Neural progenitor cell (in vitro differentiated cells): Measurements from ENCODE around the gene PSMB5. TPM values are rescaled to one million over a fixed set of nuclear protein-coding genes. Genes with fewer than 3 reads are reported as not detected.
A peak's percentile ranks its signal among the peaks of the same experiment; 100 is the strongest.

Source experiments
- DNase-seq: peaks from one replicate; pipeline ENCODE4 v3.0.0-alpha.2; 2016; ENCODE audit warnings: low spot score
- H2AFZ ChIP-seq: fragments of 200-600 bp; sonication (generic); replicated peaks from 2 replicates; pipeline ENCODE4 v1.6.1; 2016; ENCODE audit warnings: antibody characterized with exemption
- H3F3A ChIP-seq: fragments of 200-600 bp; sonication (generic); 2 replicates; pipeline ENCODE4 v1.6.1; 2016; ENCODE audit warnings: antibody characterized with exemption, low read depth
- H3K27ac ChIP-seq: fragments of 200-600 bp; sonication (generic); 2 replicates; pipeline ENCODE4 v1.5.1; 2016; ENCODE audit warnings: mild to moderate bottlenecking
- H3K27me3 ChIP-seq: fragments of 200-600 bp; sonication (generic); 2 replicates; pipeline ENCODE4 v1.6.1; 2016; ENCODE audit warnings: mild to moderate bottlenecking, moderate library complexity
- H3K36me3 ChIP-seq: fragments of 200-600 bp; sonication (generic); 2 replicates; pipeline ENCODE4 v1.5.1; 2016
- H3K4me1 ChIP-seq: fragments of 200-600 bp; sonication (generic); 2 replicates; pipeline ENCODE4 v1.6.1; 2016; ENCODE audit warnings: mixed run types
- H3K4me2 ChIP-seq: fragments of 200-600 bp; sonication (generic); 2 replicates; pipeline ENCODE4 v1.6.1; 2016
- H3K4me3 ChIP-seq: fragments of 200-600 bp; sonication (generic); 2 replicates; pipeline ENCODE4 v1.5.1; 2016
- H3K79me2 ChIP-seq: fragments of 200-600 bp; sonication (generic); 2 replicates; pipeline ENCODE4 v1.6.1; 2016; ENCODE audit warnings: low read depth
- H3K9ac ChIP-seq: fragments of 200-600 bp; sonication (generic); 2 replicates; pipeline ENCODE4 v1.6.1; 2016
- H3K9me3 ChIP-seq: fragments of 200-600 bp; sonication (generic); 2 replicates; pipeline ENCODE4 v1.5.1; 2016; ENCODE audit warnings: low read depth
- H4K20me1 ChIP-seq: fragments of 200-600 bp; sonication (generic); 2 replicates; pipeline ENCODE4 v1.6.1; 2016; ENCODE audit warnings: low read depth
- H3K27ac Mint-ChIP-seq: 3 replicates; pipeline ENCODE4 v1.8.0; 2021; ENCODE audit warnings: mixed read lengths
- H3K27me3 Mint-ChIP-seq: 2 replicates; pipeline ENCODE4 v1.8.0; 2022; ENCODE audit warnings: low read depth, mild to moderate bottlenecking, inconsistent platforms, moderate library complexity, mixed read lengths; ENCODE audit not compliant: insufficient read depth
- H3K36me3 Mint-ChIP-seq: 3 replicates; pipeline ENCODE4 v1.8.0; 2021; ENCODE audit warnings: mixed read lengths
- H3K4me1 Mint-ChIP-seq: 3 replicates; pipeline ENCODE4 v1.8.0; 2021; ENCODE audit warnings: mixed read lengths
- H3K4me3 Mint-ChIP-seq: 3 replicates; pipeline ENCODE4 v1.8.0; 2021; ENCODE audit warnings: mild to moderate bottlenecking, moderate library complexity, mixed read lengths
- H3K9me3 Mint-ChIP-seq: 3 replicates; pipeline ENCODE4 v1.8.0; 2020; ENCODE audit warnings: mixed read lengths
- EZH2 ChIP-seq: fragments of 200-600 bp; sonication (generic); IDR thresholded peaks from 2 replicates; pipeline ENCODE4 v1.6.1; 2017; ENCODE audit warnings: antibody characterized with exemption, mild to moderate bottlenecking, moderate library complexity
- EZH2phosphoT487 ChIP-seq: fragments of 200-600 bp; sonication (generic); IDR thresholded peaks from 2 replicates; pipeline ENCODE4 v1.6.1; 2017; ENCODE audit warnings: antibody characterized with exemption
- total RNA-seq: library from RNA; depleted of rRNA; stranded (reverse); fragments of >200 nt; gene quantifications from 2 replicates; pipeline ENCODE4 v1.2.3, GENCODE V29; 2015; ENCODE audit warnings: low replicate concordance
- TF ChIP-seq, protein P1 (sequence below): fragments of 200-600 bp; sonication (generic); IDR thresholded peaks from 2 replicates; pipeline ENCODE4 v1.5.1; 2017; ENCODE audit warnings: antibody characterized with exemption, mild to moderate bottlenecking

The PSMB5 gene
- total RNA-seq, 1 donor from 2014 or later, result 154 TPM

DNA sequence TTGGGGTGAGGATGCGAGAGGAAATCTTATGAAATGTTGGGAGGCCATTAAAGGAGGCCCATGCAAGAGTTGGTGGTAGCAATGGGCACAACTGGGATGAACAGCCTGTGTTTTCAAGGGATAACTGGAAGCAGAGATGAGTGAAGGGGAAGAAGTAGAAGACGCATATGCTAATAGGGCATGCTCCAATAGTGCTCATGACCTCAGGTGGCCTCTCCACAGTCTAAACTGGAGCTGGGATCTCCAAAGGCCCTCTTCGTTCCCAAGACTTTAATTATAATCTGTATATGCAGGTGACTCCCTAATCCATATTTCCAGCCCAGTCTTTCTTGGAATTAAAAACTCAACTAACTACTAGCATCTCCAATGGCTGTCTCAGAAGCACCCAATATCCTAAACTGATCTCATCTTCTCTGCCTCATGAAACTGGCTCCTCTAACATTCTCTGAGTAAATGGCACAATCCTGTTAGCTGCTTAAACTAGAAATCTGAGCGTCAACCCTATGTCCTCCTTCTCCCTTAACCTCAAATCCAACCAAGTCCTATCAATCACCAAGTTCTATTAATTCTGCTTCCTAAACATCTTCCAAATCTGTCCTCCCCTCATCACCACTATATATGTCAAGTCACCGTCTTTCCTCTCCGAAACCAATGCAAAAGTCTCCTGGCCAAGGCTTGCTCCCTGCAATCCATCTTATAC, 49.6 kb downstream of the PSMB5 start:
- H4K20me1 ChIP-seq, result peaks cover 25% of the 10 kb centered on the region
- TF ChIP-seq EZH2 (no peak), EZH2phosphoT487 (no peak)
- TF ChIP-seq, protein P1, sequence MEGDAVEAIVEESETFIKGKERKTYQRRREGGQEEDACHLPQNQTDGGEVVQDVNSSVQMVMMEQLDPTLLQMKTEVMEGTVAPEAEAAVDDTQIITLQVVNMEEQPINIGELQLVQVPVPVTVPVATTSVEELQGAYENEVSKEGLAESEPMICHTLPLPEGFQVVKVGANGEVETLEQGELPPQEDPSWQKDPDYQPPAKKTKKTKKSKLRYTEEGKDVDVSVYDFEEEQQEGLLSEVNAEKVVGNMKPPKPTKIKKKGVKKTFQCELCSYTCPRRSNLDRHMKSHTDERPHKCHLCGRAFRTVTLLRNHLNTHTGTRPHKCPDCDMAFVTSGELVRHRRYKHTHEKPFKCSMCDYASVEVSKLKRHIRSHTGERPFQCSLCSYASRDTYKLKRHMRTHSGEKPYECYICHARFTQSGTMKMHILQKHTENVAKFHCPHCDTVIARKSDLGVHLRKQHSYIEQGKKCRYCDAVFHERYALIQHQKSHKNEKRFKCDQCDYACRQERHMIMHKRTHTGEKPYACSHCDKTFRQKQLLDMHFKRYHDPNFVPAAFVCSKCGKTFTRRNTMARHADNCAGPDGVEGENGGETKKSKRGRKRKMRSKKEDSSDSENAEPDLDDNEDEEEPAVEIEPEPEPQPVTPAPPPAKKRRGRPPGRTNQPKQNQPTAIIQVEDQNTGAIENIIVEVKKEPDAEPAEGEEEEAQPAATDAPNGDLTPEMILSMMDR, result no peak
- no peak overlapping the region for H3K4me3 ChIP-seq
- no peaks in the 10 kb centered on the region for H3K36me3 ChIP-seq
- no peak overlapping the region for H2AFZ ChIP-seq
- H3K4me1 Mint-ChIP-seq, result peaks cover 3% of the 10 kb centered on the region
- H3K27me3 Mint-ChIP-seq, result no peaks in the 10 kb centered on the region
- peaks cover 11% of the 10 kb centered on the region for H3K36me3 Mint-ChIP-seq
- peaks cover 2% of the 10 kb centered on the region for H3K9me3 Mint-ChIP-seq
- peaks cover 48% of the 10 kb centered on the region for H3K79me2 ChIP-seq
- no peak for DNase-seq
- no peaks in the 10 kb centered on the region for H3K9me3 ChIP-seq
- H3K27me3 ChIP-seq, result no peaks in the 10 kb centered on the region
- H3K27ac ChIP-seq, result no peak overlapping the region
- H3F3A ChIP-seq, result peaks cover 40% of the 10 kb centered on the region
- H3K9ac ChIP-seq, result no peak overlapping the region
- H3K4me1 ChIP-seq, result peaks cover under 1% of the 10 kb centered on the region
- H3K4me3 Mint-ChIP-seq, result peak overlapping the region; percentile 1
- no peak overlapping the region for H3K4me2 ChIP-seq
- no peak overlapping the region for H3K27ac Mint-ChIP-seq

DNA sequence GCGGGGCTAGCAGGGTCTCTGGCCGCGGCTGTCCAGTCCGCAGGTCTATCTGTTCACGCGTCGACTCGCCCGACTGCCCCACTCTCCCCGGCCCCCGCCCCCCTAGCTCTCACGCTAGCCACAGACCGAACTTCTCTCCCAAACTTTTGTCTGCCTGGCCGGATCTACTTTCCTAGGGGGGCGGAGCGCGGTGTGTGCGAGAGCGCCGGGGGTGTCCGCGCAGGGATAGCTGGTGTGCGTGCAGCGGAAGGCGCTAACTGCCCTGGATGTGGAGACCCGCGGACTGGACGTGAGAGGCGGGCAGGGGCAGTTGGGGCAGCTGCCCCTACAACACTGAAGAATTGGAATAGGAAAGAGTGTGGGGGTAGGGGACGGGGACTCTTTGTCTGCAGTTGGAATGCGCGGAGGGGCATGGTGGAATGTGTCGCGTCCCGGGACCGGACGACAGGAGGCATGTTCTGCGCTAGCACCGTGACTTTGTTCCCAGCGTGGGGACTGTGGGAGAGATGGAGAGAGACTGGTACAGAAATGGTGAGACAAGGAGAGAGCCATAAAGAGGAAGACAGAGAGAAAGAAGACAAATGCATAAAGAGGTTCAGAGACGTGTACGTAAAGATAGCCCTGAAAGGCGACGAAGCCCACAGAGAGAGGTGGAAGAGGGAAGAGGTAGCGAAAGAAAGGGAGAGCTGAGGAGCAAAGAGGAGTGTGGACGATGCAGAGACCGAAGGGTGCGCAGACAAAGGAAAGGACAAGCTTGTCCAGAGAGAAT, 52.0 kb downstream of the PSMB5 start, which contains the start of gene AJUBA:
Gene AJUBA (minus strand): TSS at position 75 of the 769 bp plus-strand sequence. CDS start 285 bp downstream, outside the sequence.
- H4K20me1 ChIP-seq, result peaks cover 48% of the 10 kb centered on the region
- peaks cover 24% of the 10 kb centered on the region for H3K4me1 ChIP-seq
- Mint-ChIP-seq H3K9me3 (peaks cover 2% of the 10 kb centered on the region), H3K4me1 (peaks cover 27% of the 10 kb centered on the region), H3K36me3 (peaks cover 20% of the 10 kb centered on the region), H3K27ac (no peak within 1 kb of the TSS), H3K4me3 (no peak within 1 kb of the TSS), H3K27me3 (peaks cover 7% of the 10 kb centered on the region)
- peak within 1 kb of the TSS; percentile 92 for H3K4me2 ChIP-seq
- H3K79me2 ChIP-seq, result peaks cover 70% of the 10 kb centered on the region
- peak within 1 kb of the TSS; percentile 88 for H3K4me3 ChIP-seq
- H2AFZ ChIP-seq, result no peak within 1 kb of the TSS
- H3K36me3 ChIP-seq, result no peaks in the 10 kb centered on the region
- peaks cover 64% of the 10 kb centered on the region for H3F3A ChIP-seq
- peak within 1 kb of the TSS; percentile 91 for H3K9ac ChIP-seq
- DNase-seq, result peak; percentile 94
- peak; percentile 33 for TF ChIP-seq EZH2
- TF ChIP-seq, protein P1, result peak; percentile 8
- no peak for TF ChIP-seq EZH2phosphoT487
- H3K9me3 ChIP-seq, result no peaks in the 10 kb centered on the region
- H3K27ac ChIP-seq, result peak within 1 kb of the TSS; percentile 93
- H3K27me3 ChIP-seq, result no peaks in the 10 kb centered on the region

DNA sequence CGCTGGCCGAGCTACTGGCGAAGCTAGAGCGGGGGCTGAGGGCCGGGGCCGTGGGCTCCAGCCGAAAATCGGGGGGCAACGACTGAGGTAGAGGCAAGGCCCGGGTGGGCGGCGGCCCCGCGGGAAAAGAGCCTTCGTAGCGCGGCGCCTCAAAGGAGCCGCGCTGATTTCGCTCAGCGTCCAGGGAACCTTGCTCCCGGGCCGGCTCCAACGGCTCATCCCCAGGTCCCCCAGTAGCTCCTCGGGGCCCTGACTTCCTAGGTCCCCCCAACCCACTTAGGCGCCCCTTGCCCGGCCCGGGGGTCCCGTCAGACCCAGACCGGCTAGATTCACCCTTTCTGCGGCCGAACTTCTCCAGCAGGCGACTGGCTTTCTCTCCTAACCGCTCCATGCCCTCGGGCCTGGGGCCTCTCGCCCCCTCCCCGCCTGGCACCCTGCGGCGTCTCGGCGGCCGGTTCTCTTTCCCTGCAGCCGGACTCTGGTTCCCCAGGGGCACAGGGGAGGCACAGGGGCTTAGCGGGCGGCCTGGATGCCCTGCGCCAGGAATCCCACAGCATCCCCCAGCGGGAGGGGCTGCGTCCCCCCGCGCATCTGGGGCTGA, 52.7 kb downstream of the PSMB5 start:
- Histone ChIP-seq H4K20me1 (peaks cover 53% of the 10 kb centered on the region), H3K4me2 (peak overlapping the region; percentile 92), H2AFZ (no peak overlapping the region), H3K27me3 (no peaks in the 10 kb centered on the region), H3K9me3 (no peaks in the 10 kb centered on the region), H3K79me2 (peaks cover 76% of the 10 kb centered on the region), H3K9ac (peak overlapping the region; percentile 91), H3K36me3 (no peaks in the 10 kb centered on the region), H3K4me3 (peak overlapping the region; percentile 88), H3K4me1 (peaks cover 29% of the 10 kb centered on the region), H3F3A (peaks cover 70% of the 10 kb centered on the region), H3K27ac (peak overlapping the region; percentile 93)
- Mint-ChIP-seq H3K9me3 (peaks cover 2% of the 10 kb centered on the region), H3K27ac (no peak overlapping the region), H3K27me3 (peaks cover 7% of the 10 kb centered on the region), H3K4me1 (peaks cover 34% of the 10 kb centered on the region), H3K36me3 (peaks cover 20% of the 10 kb centered on the region), H3K4me3 (no peak overlapping the region)
- DNase-seq, result peak; percentile 57
- TF ChIP-seq EZH2phosphoT487, result no peak
